DOHH2 (cell line): Measurements from ENCODE around the gene MBD6.
"Not testable (repeated sequence)": the region's sequence is repeated elsewhere in the genome, so short reads cannot be mapped to it uniquely, and the experiment has no call there.

Source experiments
- H3F3A ChIP-seq: fragments of 200-600 bp; sonication (generic), shearing (Covaris generic); 2 replicates; pipeline ENCODE4 v1.6.0; 2016; ENCODE audit warnings: antibody characterized with exemption, mild to moderate bottlenecking; ENCODE audit not compliant: control insufficient read depth, insufficient read depth
- H3K27ac ChIP-seq: fragments of 200-600 bp; sonication (generic); 2 replicates; pipeline ENCODE4 v1.5.1; 2014; ENCODE audit warnings: low read depth, mild to moderate bottlenecking, low read length, moderate library complexity
- H3K27me3 ChIP-seq: fragments of 200-600 bp; sonication (generic); 2 replicates; pipeline ENCODE4 v1.6.1; 2014; ENCODE audit warnings: mild to moderate bottlenecking, low read length, mixed read lengths; ENCODE audit not compliant: control insufficient read depth
- H3K36me3 ChIP-seq: fragments of 200-600 bp; sonication (generic); 2 replicates; pipeline ENCODE4 v1.6.1; 2014; ENCODE audit warnings: mild to moderate bottlenecking, low read length, moderate library complexity, mixed read lengths; ENCODE audit not compliant: control insufficient read depth
- H3K4me1 ChIP-seq: fragments of 200-600 bp; sonication (generic); 2 replicates; pipeline ENCODE4 v1.6.1; 2014; ENCODE audit warnings: mild to moderate bottlenecking, low read length, mixed read lengths; ENCODE audit not compliant: control insufficient read depth
- H3K4me2 ChIP-seq: fragments of 200-600 bp; sonication (generic); 2 replicates; pipeline ENCODE4 v1.6.0; 2014; ENCODE audit warnings: mild to moderate bottlenecking, low read length, moderate library complexity
- H3K4me3 ChIP-seq: fragments of 200-600 bp; sonication (generic); 2 replicates; pipeline ENCODE4 v1.5.1; 2014; ENCODE audit warnings: mild to moderate bottlenecking, low read length, mixed read lengths
- H3K79me2 ChIP-seq: fragments of 200-600 bp; sonication (generic); 2 replicates; pipeline ENCODE4 v1.6.1; 2014; ENCODE audit warnings: mild to moderate bottlenecking, low read length, mixed read lengths; ENCODE audit not compliant: control insufficient read depth
- H3K9me2 ChIP-seq: fragments of 200-600 bp; sonication (generic); replicated peaks from 2 replicates; pipeline ENCODE4 v1.6.1; 2014; ENCODE audit warnings: mild to moderate bottlenecking, low read length, mixed read lengths; ENCODE audit not compliant: control insufficient read depth
- H3K9me3 ChIP-seq: fragments of 200-600 bp; sonication (generic); 2 replicates; pipeline ENCODE4 v1.6.1; 2014; ENCODE audit warnings: antibody characterized with exemption, low read length, mixed read lengths; ENCODE audit not compliant: control insufficient read depth, insufficient read depth
- H4K20me1 ChIP-seq: fragments of 200-600 bp; sonication (generic); 2 replicates; pipeline ENCODE4 v1.6.0; 2014; ENCODE audit warnings: low read depth, mild to moderate bottlenecking, antibody characterized with exemption, low read length, moderate library complexity; ENCODE audit not compliant: control insufficient read depth, insufficient read depth
- EZH2phosphoT487 ChIP-seq: fragments of 200-600 bp; sonication (generic); IDR thresholded peaks from 2 replicates; pipeline ENCODE4 v1.6.1; 2017; ENCODE audit warnings: borderline replicate concordance, mild to moderate bottlenecking, antibody characterized with exemption, low read length, moderate library complexity, mixed read lengths
- TF ChIP-seq, protein P1 (sequence below): fragments of 200-600 bp; sonication (generic); IDR thresholded peaks from one replicate; pipeline ENCODE4 v1.5.1; 2014; ENCODE audit warnings: antibody characterized with exemption, mild to moderate bottlenecking, low read depth, low read length; ENCODE audit not compliant: poor library complexity, severe bottlenecking

Gene MBD6

GRCh38 chr12:57563358-57563757 is 40.7 kb downstream of the MBD6 start:
- TF ChIP-seq EZH2phosphoT487, result no peak
- TF ChIP-seq, protein P1, sequence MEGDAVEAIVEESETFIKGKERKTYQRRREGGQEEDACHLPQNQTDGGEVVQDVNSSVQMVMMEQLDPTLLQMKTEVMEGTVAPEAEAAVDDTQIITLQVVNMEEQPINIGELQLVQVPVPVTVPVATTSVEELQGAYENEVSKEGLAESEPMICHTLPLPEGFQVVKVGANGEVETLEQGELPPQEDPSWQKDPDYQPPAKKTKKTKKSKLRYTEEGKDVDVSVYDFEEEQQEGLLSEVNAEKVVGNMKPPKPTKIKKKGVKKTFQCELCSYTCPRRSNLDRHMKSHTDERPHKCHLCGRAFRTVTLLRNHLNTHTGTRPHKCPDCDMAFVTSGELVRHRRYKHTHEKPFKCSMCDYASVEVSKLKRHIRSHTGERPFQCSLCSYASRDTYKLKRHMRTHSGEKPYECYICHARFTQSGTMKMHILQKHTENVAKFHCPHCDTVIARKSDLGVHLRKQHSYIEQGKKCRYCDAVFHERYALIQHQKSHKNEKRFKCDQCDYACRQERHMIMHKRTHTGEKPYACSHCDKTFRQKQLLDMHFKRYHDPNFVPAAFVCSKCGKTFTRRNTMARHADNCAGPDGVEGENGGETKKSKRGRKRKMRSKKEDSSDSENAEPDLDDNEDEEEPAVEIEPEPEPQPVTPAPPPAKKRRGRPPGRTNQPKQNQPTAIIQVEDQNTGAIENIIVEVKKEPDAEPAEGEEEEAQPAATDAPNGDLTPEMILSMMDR, result no peak
- Histone ChIP-seq H4K20me1 (no peaks in the 10 kb centered on the region), H3K9me3 (no peaks in the 10 kb centered on the region), H3K79me2 (no peaks in the 10 kb centered on the region), H3K36me3 (no peaks in the 10 kb centered on the region), H3K27ac (no peak overlapping the region), H3K27me3 (peaks cover 21% of the 10 kb centered on the region), H3K4me2 (no peak overlapping the region), H3F3A (no peaks in the 10 kb centered on the region), H3K4me3 (no peak overlapping the region), H3K4me1 (no peaks in the 10 kb centered on the region), H3K9me2 (no peaks in the 10 kb centered on the region)

DNA sequence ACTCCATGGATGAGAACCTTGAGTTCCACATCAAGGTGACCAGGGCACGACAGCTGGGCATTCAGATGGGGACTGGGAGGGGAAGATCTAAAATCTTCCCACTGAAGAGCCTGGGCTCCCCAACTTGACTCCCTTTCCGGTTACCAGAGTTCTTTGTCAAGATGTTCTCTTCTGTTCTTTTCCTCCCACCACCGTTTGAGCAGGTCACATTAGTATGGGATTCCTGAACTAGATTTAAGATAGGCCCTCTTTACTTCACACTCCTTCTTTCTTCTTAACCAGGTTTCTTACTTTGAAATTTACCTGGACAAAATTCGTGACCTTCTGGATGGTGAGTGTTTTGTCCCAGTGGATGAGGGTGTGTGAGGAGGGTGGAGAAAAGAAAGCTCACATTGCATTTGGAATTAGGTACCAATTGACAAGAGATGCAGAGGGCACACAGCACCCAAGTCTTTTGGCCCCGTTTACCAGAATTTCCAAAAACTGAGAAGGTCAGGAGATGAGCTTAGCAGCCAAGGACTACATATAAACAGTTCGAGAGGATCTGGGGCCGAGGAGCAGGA is 41.6 kb downstream of the MBD6 start:
- Histone ChIP-seq H3K79me2 (no peaks in the 10 kb centered on the region), H3K4me2 (no peak overlapping the region), H3F3A (no peaks in the 10 kb centered on the region), H4K20me1 (no peaks in the 10 kb centered on the region), H3K4me1 (no peaks in the 10 kb centered on the region), H3K36me3 (no peaks in the 10 kb centered on the region), H3K9me2 (no peaks in the 10 kb centered on the region), H3K4me3 (no peak overlapping the region), H3K27me3 (peaks cover 18% of the 10 kb centered on the region), H3K27ac (no peak overlapping the region), H3K9me3 (no peaks in the 10 kb centered on the region)
- no peak for TF ChIP-seq EZH2phosphoT487
- TF ChIP-seq, protein P1, result no peak

- no peaks in the 10 kb centered on the region for H3K4me1 ChIP-seq
- no peak overlapping the region for H3K4me2 ChIP-seq
- no peak overlapping the region for H3K27ac ChIP-seq
- H3K79me2 ChIP-seq, result no peaks in the 10 kb centered on the region
- TF ChIP-seq, protein P1, result no peak
- no peak for TF ChIP-seq EZH2phosphoT487
- no peaks in the 10 kb centered on the region for H3F3A ChIP-seq
- no peaks in the 10 kb centered on the region for H3K9me3 ChIP-seq
- no peaks in the 10 kb centered on the region for H3K36me3 ChIP-seq
- no peaks in the 10 kb centered on the region for H4K20me1 ChIP-seq
- no peak overlapping the region for H3K4me3 ChIP-seq
- no peaks in the 10 kb centered on the region for H3K9me2 ChIP-seq
- H3K27me3 ChIP-seq, result peaks cover 12% of the 10 kb centered on the region
These were observed 46.2 kb downstream of the MBD6 start for GRCh38 chr12:57568838-57569237.

- no peaks in the 10 kb centered on the region for H3K4me1 ChIP-seq
- peaks cover 2% of the 10 kb centered on the region; the same call in 1 of the 2 replicates for H3K27me3 ChIP-seq
- no peaks in the 10 kb centered on the region for H3F3A ChIP-seq
- no peak overlapping the region for H3K27ac ChIP-seq
- no peak overlapping the region for H3K4me3 ChIP-seq
- no peaks in the 10 kb centered on the region for H3K36me3 ChIP-seq
- no peaks in the 10 kb centered on the region for H3K9me2 ChIP-seq
- H3K79me2 ChIP-seq, result no peaks in the 10 kb centered on the region
- no peaks in the 10 kb centered on the region for H4K20me1 ChIP-seq
- H3K4me2 ChIP-seq, result no peak overlapping the region
- no peak for TF ChIP-seq EZH2phosphoT487
- TF ChIP-seq, protein P1, result no peak
- H3K9me3 ChIP-seq, result no peaks in the 10 kb centered on the region
These were observed 47.2 kb downstream of the MBD6 start for GRCh38 chr12:57569858-57570257.

- H3K4me1 ChIP-seq, H3K27me3 ChIP-seq, H3K4me2 ChIP-seq, H3F3A ChIP-seq, H3K36me3 ChIP-seq, H3K79me2 ChIP-seq, H4K20me1 ChIP-seq, H3K4me3 ChIP-seq, H3K9me2 ChIP-seq, H3K9me3 ChIP-seq, H3K27ac ChIP-seq: not testable (repeated sequence)
These were observed 47.8 kb downstream of the MBD6 start for GRCh38 chr12:57570438-57570837.
